GM13976 (cell line): ENCODE data around the gene DHRS3.

Source experiments
- DNase-seq: peaks from one replicate; pipeline ENCODE4 v3.0.0; 2012; ENCODE audit warnings: low spot score
- in situ Hi-C: fragments of 300-500 bp; cut with MboI; formaldehyde crosslinking; loops from one replicate; pipeline ENCODE4 v1.12.0; 2022; ENCODE audit warnings: low sequenced_read_pairs, mixed read lengths, inconsistent platforms; ENCODE audit not compliant: unreplicated experiment
- TF ChIP-seq, protein P1 (sequence below): IDR thresholded peaks from 2 replicates; pipeline ENCODE4 v1.5.1; 2012; ENCODE audit warnings: borderline replicate concordance, mild to moderate bottlenecking; ENCODE audit not compliant: insufficient read depth; ENCODE audit errors: extremely low read depth, missing control alignments, control extremely low read depth

DHRS3 gene

GRCh38 chr1:12519693-12520364, 98.2 kb downstream of the DHRS3 start:
- in situ Hi-C loops, result no loop called here
- TF ChIP-seq, protein P1, sequence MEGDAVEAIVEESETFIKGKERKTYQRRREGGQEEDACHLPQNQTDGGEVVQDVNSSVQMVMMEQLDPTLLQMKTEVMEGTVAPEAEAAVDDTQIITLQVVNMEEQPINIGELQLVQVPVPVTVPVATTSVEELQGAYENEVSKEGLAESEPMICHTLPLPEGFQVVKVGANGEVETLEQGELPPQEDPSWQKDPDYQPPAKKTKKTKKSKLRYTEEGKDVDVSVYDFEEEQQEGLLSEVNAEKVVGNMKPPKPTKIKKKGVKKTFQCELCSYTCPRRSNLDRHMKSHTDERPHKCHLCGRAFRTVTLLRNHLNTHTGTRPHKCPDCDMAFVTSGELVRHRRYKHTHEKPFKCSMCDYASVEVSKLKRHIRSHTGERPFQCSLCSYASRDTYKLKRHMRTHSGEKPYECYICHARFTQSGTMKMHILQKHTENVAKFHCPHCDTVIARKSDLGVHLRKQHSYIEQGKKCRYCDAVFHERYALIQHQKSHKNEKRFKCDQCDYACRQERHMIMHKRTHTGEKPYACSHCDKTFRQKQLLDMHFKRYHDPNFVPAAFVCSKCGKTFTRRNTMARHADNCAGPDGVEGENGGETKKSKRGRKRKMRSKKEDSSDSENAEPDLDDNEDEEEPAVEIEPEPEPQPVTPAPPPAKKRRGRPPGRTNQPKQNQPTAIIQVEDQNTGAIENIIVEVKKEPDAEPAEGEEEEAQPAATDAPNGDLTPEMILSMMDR, result no peak
- DNase-seq, result no peak

DNA sequence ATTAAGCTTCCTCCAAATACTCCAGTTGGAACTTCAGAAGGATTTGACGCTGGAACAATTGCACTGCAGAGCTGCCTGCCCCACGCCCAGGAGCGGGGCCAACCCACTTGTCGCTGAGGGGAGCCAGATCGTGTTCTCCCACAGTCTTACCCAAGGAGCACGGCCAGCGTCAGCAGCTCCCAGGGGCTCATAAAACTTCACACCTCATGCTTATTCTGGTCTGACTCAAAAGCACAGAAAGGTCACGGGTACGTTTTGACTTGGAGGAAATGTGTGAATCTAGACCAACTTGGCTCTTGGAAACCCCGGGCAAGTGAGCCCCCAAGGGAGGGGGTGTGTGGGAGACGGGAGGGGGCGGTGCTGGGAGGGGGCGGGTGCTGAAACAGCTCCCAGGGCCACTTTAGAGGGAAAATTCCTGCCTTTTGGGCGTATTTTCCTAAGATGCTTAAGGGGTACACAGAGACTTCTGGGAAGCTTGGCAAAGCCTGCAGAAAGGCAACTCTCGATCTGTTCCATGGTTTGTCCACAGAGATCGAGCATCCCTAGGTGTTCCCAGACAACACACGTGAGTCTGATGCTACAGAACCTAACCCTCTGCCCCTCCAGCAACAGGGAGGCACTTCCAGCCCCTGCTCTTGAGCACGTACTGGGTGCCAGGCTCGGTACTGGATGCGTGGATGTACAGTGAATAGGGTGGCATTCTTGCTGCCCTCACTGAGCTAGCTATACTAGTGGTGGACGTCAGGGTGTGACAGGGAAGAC, 98.9 kb downstream of the DHRS3 start:
- in situ Hi-C loops, result no loop called here
- TF ChIP-seq, protein P1, result no peak
- peak; percentile 42 for DNase-seq
